Measurements from ENCODE around the gene FAM161A. TPM values are rescaled to one million over a fixed set of nuclear protein-coding genes. Genes with fewer than 3 reads are reported as not detected.
"Not testable (repeated sequence)": the region's sequence is repeated elsewhere in the genome, so short reads cannot be mapped to it uniquely, and the experiment has no call there.

Gene FAM161A
- total and polyA plus RNA-seq, 12 donors: 0.67 to 2.5 (median 1.5) TPM

GRCh38 chr2:61878761-61879160 lies 24.9 kb upstream of the FAM161A start:
- H3K27ac ChIP-seq: no peak overlapping the region
- peaks cover 0 to 100% (median 83%) of the 10 kb centered on the region in 9 donors for H3K36me3 ChIP-seq
- TF ChIP-seq, protein P1, sequence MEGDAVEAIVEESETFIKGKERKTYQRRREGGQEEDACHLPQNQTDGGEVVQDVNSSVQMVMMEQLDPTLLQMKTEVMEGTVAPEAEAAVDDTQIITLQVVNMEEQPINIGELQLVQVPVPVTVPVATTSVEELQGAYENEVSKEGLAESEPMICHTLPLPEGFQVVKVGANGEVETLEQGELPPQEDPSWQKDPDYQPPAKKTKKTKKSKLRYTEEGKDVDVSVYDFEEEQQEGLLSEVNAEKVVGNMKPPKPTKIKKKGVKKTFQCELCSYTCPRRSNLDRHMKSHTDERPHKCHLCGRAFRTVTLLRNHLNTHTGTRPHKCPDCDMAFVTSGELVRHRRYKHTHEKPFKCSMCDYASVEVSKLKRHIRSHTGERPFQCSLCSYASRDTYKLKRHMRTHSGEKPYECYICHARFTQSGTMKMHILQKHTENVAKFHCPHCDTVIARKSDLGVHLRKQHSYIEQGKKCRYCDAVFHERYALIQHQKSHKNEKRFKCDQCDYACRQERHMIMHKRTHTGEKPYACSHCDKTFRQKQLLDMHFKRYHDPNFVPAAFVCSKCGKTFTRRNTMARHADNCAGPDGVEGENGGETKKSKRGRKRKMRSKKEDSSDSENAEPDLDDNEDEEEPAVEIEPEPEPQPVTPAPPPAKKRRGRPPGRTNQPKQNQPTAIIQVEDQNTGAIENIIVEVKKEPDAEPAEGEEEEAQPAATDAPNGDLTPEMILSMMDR (IDR thresholded peaks at IDR 0.05): no peak
- no peaks in the 10 kb centered on the region for H3K4me1 ChIP-seq
- ATAC-seq (no peak), DNase-seq (no peak)
- WGBS, 2 donors: 94 to 96% methylated on average over 3 of the region's 3 CpGs
- intact Hi-C loops (cut with DNase I): loop anchor here in 1 of 10 donors (10.0 kb wide), 1 partner anchor 394 kb away; no protein-coding TSS in a partner anchor
- no peaks in the 10 kb centered on the region for H3K9me3 ChIP-seq
- H3K27me3 ChIP-seq: no peaks in the 10 kb centered on the region
- no peak overlapping the region for H3K4me3 ChIP-seq

GRCh38 chr2:61877571-61878245 lies 23.8 kb upstream of the FAM161A start:
- Histone ChIP-seq H3K36me3 (peaks cover 4 to 100% (median 82%) of the 10 kb centered on the region in 9 donors), H3K9me3 (no peaks in the 10 kb centered on the region), H3K27ac (no peak overlapping the region), H3K4me1 (no peaks in the 10 kb centered on the region), H3K27me3 (no peaks in the 10 kb centered on the region), H3K4me3 (no peak overlapping the region)
- ATAC-seq (no peak), DNase-seq (no peak)
- TF ChIP-seq, protein P1 (IDR thresholded peaks at IDR 0.05): no peak
- intact Hi-C loops (cut with DNase I): loop anchor here in 1 of 10 donors (10.0 kb wide), 1 partner anchor 393 kb away; no protein-coding TSS in a partner anchor
- 94 to 96% methylated on average over 4 of the region's 4 CpGs for WGBS, 2 donors

- TF ChIP-seq, protein P1 (IDR thresholded peaks at IDR 0.05): no peak
- no peaks in the 10 kb centered on the region for H3K9me3 ChIP-seq
- H3K36me3 ChIP-seq: peaks cover 5 to 100% (median 82%) of the 10 kb centered on the region in 9 donors
- ATAC-seq (no peak), DNase-seq (no peak)
- intact Hi-C loops (cut with DNase I): loop anchor here in 1 of 10 donors (10.0 kb wide), 1 partner anchor 392 kb away; no protein-coding TSS in a partner anchor
- H3K27ac ChIP-seq: no peak overlapping the region
- WGBS, 2 donors: 84 to 92% methylated on average over 1 of the region's 1 CpG
- no peak overlapping the region for H3K4me3 ChIP-seq
- H3K4me1 ChIP-seq: no peaks in the 10 kb centered on the region
- H3K27me3 ChIP-seq: no peaks in the 10 kb centered on the region
These were observed 22.5 kb upstream of the FAM161A start for GRCh38 chr2:61876400-61876799.

DNA sequence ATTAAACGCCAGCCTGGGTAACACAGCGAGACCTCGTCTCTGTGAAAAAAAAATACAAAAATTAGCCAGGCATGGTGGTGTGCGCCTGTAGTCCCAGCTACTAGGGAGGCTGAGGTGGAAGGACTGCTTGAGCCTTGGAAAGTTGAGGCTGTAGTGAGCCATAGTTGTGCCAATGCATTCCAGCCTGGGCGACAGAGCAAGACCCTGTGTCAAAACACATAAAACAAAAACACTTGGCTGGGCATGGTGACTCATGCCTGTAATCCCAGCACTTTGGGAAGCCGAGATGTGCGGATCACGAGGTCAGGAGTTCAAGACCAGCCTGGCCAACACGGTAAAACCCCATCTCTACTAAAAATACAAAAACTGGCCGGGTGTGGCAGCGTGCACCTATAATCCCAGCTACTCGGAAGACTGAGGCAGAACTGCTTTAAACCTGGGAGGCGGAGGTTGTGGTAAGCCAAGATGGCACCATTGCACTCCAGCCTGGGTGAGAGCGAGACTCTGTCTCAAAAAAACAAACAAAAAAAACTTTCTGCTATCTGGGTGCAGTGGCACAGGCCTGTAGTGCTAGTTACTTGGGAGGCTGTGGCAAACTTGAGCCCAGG lies 12.7 kb upstream of the FAM161A start:
- ATAC-seq: peak in 1 of 8 donors; percentile 30
- intact Hi-C loops (cut with DNase I): loop anchor here in 1 of 10 donors (10.0 kb wide), 1 partner anchor 382 kb away; no protein-coding TSS in a partner anchor
- not testable (repeated sequence) for H3K4me1 ChIP-seq, H3K27me3 ChIP-seq, DNase-seq, H3K4me3 ChIP-seq, H3K27ac ChIP-seq
- Histone ChIP-seq H3K36me3 (peaks cover 0 to 82% (median 49%) of the 10 kb centered on the region in 9 donors), H3K9me3 (peaks cover 0 to 13% (median 0%) of the 10 kb centered on the region in 11 donors)
- 96 to 98% methylated on average over 14 of the region's 14 CpGs for WGBS, 2 donors

All from heart right ventricle (tissue), 16 donors.